COLO668 (cell line): ENCODE measurements around the gene GCNT2.
"Not testable (repeated sequence)": the region's sequence is repeated elsewhere in the genome, so short reads cannot be mapped to it uniquely, and the experiment has no call there.

Experiments used
- DNase-seq: peaks from one replicate; lab custom pipeline; 2025; ENCODE audit not compliant: unreplicated experiment; lab: John Stamatoyannopoulos, UW

The GCNT2 gene

GRCh38 chr6:10577112-10577511, 56.0 kb downstream of the GCNT2 start:
- DNase-seq: no peak

- no peak for DNase-seq
Observed at GRCh38 chr6:10578723-10579122, 57.6 kb downstream of the GCNT2 start.

GRCh38 chr6:10579803-10580202, 58.7 kb downstream of the GCNT2 start:
- no peak for DNase-seq

GRCh38 chr6:10580570-10580969, 59.4 kb downstream of the GCNT2 start:
- peak; percentile 26 for DNase-seq

- not testable (repeated sequence) for DNase-seq
Observed at GRCh38 chr6:10581402-10581801, 60.3 kb downstream of the GCNT2 start.

GRCh38 chr6:10582774-10583508, 61.8 kb downstream of the GCNT2 start:
- DNase-seq: peak; percentile 72

- no peak for DNase-seq
Observed at GRCh38 chr6:10583509-10583901, 62.4 kb downstream of the GCNT2 start.

- no peak for DNase-seq
Observed at GRCh38 chr6:10584607-10585006, 63.5 kb downstream of the GCNT2 start.

GRCh38 chr6:10585209-10585845, 64.2 kb downstream of the GCNT2 start:
- DNase-seq: no peak

- no peak for DNase-seq
Observed at GRCh38 chr6:10586302-10586701, 65.2 kb downstream of the GCNT2 start.

- no peak for DNase-seq
Observed at GRCh38 chr6:10587656-10588406, 66.7 kb downstream of the GCNT2 start.

- DNase-seq: no peak
Observed at GRCh38 chr6:10588562-10589428, 67.6 kb downstream of the GCNT2 start.

- no peak for DNase-seq
Observed at GRCh38 chr6:10589429-10589727, 68.2 kb downstream of the GCNT2 start.

- DNase-seq: no peak
Observed at GRCh38 chr6:10589983-10590382, 68.8 kb downstream of the GCNT2 start.

GRCh38 chr6:10591422-10592160, 70.4 kb downstream of the GCNT2 start:
- DNase-seq: no peak

GRCh38 chr6:10595731-10596664, 74.8 kb downstream of the GCNT2 start:
- DNase-seq: no peak

- DNase-seq: no peak
Observed at GRCh38 chr6:10597499-10598001, 76.4 kb downstream of the GCNT2 start.

GRCh38 chr6:10598084-10598960, 77.2 kb downstream of the GCNT2 start:
- no peak for DNase-seq
